T-helper 1 cell treated with Interleukin-12 subunit alpha and Interleukin-12 subunit beta and Interleukin-4 antibody, amounts not matched to agents 30 μg/mL and 1 μg/mL, for 36 hours (primary cell): ENCODE results near the gene ARPP19.
"Not testable (repeated sequence)": the region's sequence is repeated elsewhere in the genome, so short reads cannot be mapped to it uniquely, and the experiment has no call there.

Experiments used
- H3K27ac Mint-ChIP-seq: one replicate; pipeline ENCODE4 v1.8.0; 2021; ENCODE audit warnings: mild to moderate bottlenecking, mixed read lengths
- H3K27me3 Mint-ChIP-seq: one replicate; pipeline ENCODE4 v1.8.0; 2021; ENCODE audit warnings: low read depth, mixed read lengths
- H3K36me3 Mint-ChIP-seq: one replicate; pipeline ENCODE4 v1.8.0; 2021; ENCODE audit warnings: low read depth, mixed read lengths
- H3K4me1 Mint-ChIP-seq: one replicate; pipeline ENCODE4 v1.8.0; 2021; ENCODE audit warnings: low read depth, mixed read lengths
- H3K4me3 Mint-ChIP-seq: one replicate; pipeline ENCODE4 v1.8.0; 2021; ENCODE audit warnings: mild to moderate bottlenecking, moderate library complexity, mixed read lengths
- H3K9me3 Mint-ChIP-seq: one replicate; pipeline ENCODE4 v1.8.0; 2021; ENCODE audit warnings: mixed read lengths

Gene ARPP19

GRCh38 chr15:52563501-52564060 is 5.2 kb downstream of the ARPP19 start:
- H3K4me1 Mint-ChIP-seq, result peaks cover 64% of the 10 kb centered on the region
- H3K27me3 Mint-ChIP-seq, result no peaks in the 10 kb centered on the region
- H3K4me3 Mint-ChIP-seq, result no peak overlapping the region
- H3K9me3 Mint-ChIP-seq, result no peaks in the 10 kb centered on the region
- H3K36me3 Mint-ChIP-seq, result peaks cover 13% of the 10 kb centered on the region
- no peak overlapping the region for H3K27ac Mint-ChIP-seq

- Mint-ChIP-seq H3K4me1 (peaks cover 58% of the 10 kb centered on the region), H3K27me3 (no peaks in the 10 kb centered on the region), H3K27ac (peak overlapping the region; percentile 46), H3K36me3 (peaks cover 23% of the 10 kb centered on the region), H3K9me3 (no peaks in the 10 kb centered on the region), H3K4me3 (peak overlapping the region; percentile 32)
These were observed 9.3 kb downstream of the ARPP19 start for GRCh38 chr15:52559575-52559974.

- H3K4me3 Mint-ChIP-seq, result peak overlapping the region; percentile 32
- H3K27ac Mint-ChIP-seq, result peak overlapping the region; percentile 79
- H3K36me3 Mint-ChIP-seq, result peaks cover 23% of the 10 kb centered on the region
- no peaks in the 10 kb centered on the region for H3K27me3 Mint-ChIP-seq
- H3K9me3 Mint-ChIP-seq, result no peaks in the 10 kb centered on the region
- H3K4me1 Mint-ChIP-seq, result peaks cover 55% of the 10 kb centered on the region
These were observed 9.8 kb downstream of the ARPP19 start for GRCh38 chr15:52559022-52559421.

GRCh38 chr15:52558196-52558595 is 10.6 kb downstream of the ARPP19 start:
- Mint-ChIP-seq H3K4me3 (peak overlapping the region; percentile 67), H3K36me3 (peaks cover 27% of the 10 kb centered on the region), H3K27me3 (no peaks in the 10 kb centered on the region), H3K4me1 (peaks cover 51% of the 10 kb centered on the region), H3K27ac (peak overlapping the region; percentile 79), H3K9me3 (no peaks in the 10 kb centered on the region)

- Mint-ChIP-seq H3K4me3 (no peak overlapping the region), H3K27me3 (no peaks in the 10 kb centered on the region), H3K36me3 (peaks cover 25% of the 10 kb centered on the region), H3K27ac (no peak overlapping the region), H3K9me3 (no peaks in the 10 kb centered on the region), H3K4me1 (peaks cover 48% of the 10 kb centered on the region)
These were observed 11.6 kb downstream of the ARPP19 start for GRCh38 chr15:52557274-52557641.

- Mint-ChIP-seq H3K36me3 (peaks cover 26% of the 10 kb centered on the region), H3K27ac (peak overlapping the region; percentile 29), H3K4me1 (peaks cover 46% of the 10 kb centered on the region), H3K4me3 (no peak overlapping the region), H3K9me3 (no peaks in the 10 kb centered on the region), H3K27me3 (no peaks in the 10 kb centered on the region)
These were observed 12.1 kb downstream of the ARPP19 start for GRCh38 chr15:52556524-52557273.

GRCh38 chr15:52552303-52552702 is 16.5 kb downstream of the ARPP19 start:
- Mint-ChIP-seq H3K36me3 (peaks cover 36% of the 10 kb centered on the region), H3K4me1 (peaks cover 18% of the 10 kb centered on the region), H3K27ac (no peak overlapping the region), H3K27me3 (no peaks in the 10 kb centered on the region), H3K4me3 (no peak overlapping the region), H3K9me3 (no peaks in the 10 kb centered on the region)

- Mint-ChIP-seq H3K9me3 (no peaks in the 10 kb centered on the region), H3K4me1 (peaks cover 18% of the 10 kb centered on the region), H3K36me3 (peaks cover 39% of the 10 kb centered on the region), H3K27ac (no peak overlapping the region), H3K27me3 (no peaks in the 10 kb centered on the region), H3K4me3 (no peak overlapping the region)
These were observed 17.1 kb downstream of the ARPP19 start for GRCh38 chr15:52551762-52552161.

- H3K4me1 Mint-ChIP-seq, result peaks cover 19% of the 10 kb centered on the region
- not testable (repeated sequence) for H3K9me3 Mint-ChIP-seq, H3K27me3 Mint-ChIP-seq, H3K4me3 Mint-ChIP-seq, H3K27ac Mint-ChIP-seq
- peaks cover 39% of the 10 kb centered on the region for H3K36me3 Mint-ChIP-seq
These were observed 17.6 kb downstream of the ARPP19 start for GRCh38 chr15:52551186-52551585.

- peaks cover 9% of the 10 kb centered on the region for H3K9me3 Mint-ChIP-seq
- H3K4me3 Mint-ChIP-seq, result no peak overlapping the region
- H3K36me3 Mint-ChIP-seq, result peaks cover 33% of the 10 kb centered on the region
- peak overlapping the region; percentile 62 for H3K27ac Mint-ChIP-seq
- peaks cover 3% of the 10 kb centered on the region for H3K27me3 Mint-ChIP-seq
- peaks cover 21% of the 10 kb centered on the region for H3K4me1 Mint-ChIP-seq
These were observed 22.6 kb downstream of the ARPP19 start for GRCh38 chr15:52546031-52546751.

GRCh38 chr15:52540374-52541012 is 28.3 kb downstream of the ARPP19 start:
- Mint-ChIP-seq H3K9me3 (peaks cover 23% of the 10 kb centered on the region), H3K4me1 (peaks cover 2% of the 10 kb centered on the region), H3K27me3 (peaks cover 3% of the 10 kb centered on the region), H3K27ac (no peak overlapping the region), H3K4me3 (no peak overlapping the region), H3K36me3 (peaks cover 2% of the 10 kb centered on the region)

GRCh38 chr15:52537459-52537858 is 31.4 kb downstream of the ARPP19 start:
- H3K4me1 Mint-ChIP-seq, result peaks cover 7% of the 10 kb centered on the region
- H3K27me3 Mint-ChIP-seq, result peaks cover 4% of the 10 kb centered on the region
- H3K36me3 Mint-ChIP-seq, result no peaks in the 10 kb centered on the region
- peaks cover 22% of the 10 kb centered on the region for H3K9me3 Mint-ChIP-seq
- H3K27ac Mint-ChIP-seq, result no peak overlapping the region
- H3K4me3 Mint-ChIP-seq, result no peak overlapping the region

GRCh38 chr15:52532427-52532826 is 36.4 kb downstream of the ARPP19 start:
- Mint-ChIP-seq H3K36me3 (no peaks in the 10 kb centered on the region), H3K9me3 (no peaks in the 10 kb centered on the region)

GRCh38 chr15:52529940-52530339 is 38.9 kb downstream of the ARPP19 start:
- Mint-ChIP-seq H3K4me3 (peak overlapping the region; percentile 87), H3K9me3 (no peaks in the 10 kb centered on the region), H3K27ac (peak overlapping the region; percentile 79), H3K36me3 (no peaks in the 10 kb centered on the region), H3K27me3 (peaks cover 13% of the 10 kb centered on the region), H3K4me1 (peaks cover 23% of the 10 kb centered on the region)

More at GRCh38 chr15:52532427-52532826, 36.4 kb downstream of the ARPP19 start:
- H3K4me1 Mint-ChIP-seq, result peaks cover 23% of the 10 kb centered on the region
- peaks cover 13% of the 10 kb centered on the region for H3K27me3 Mint-ChIP-seq
- no peak overlapping the region for H3K27ac Mint-ChIP-seq
- no peak overlapping the region for H3K4me3 Mint-ChIP-seq
